SU-DHL-6 (cell line): ENCODE data around the gene FRMPD4.

Experiments
- CTCF ChIP-seq: fragments of 200-600 bp; sonication (generic); IDR thresholded peaks from one replicate; pipeline ENCODE4 v1.5.1; 2017; ENCODE audit warnings: antibody characterized with exemption, mild to moderate bottlenecking, low read length, moderate library complexity; ENCODE audit not compliant: insufficient read depth, poor library complexity, severe bottlenecking
- EZH2phosphoT487 ChIP-seq: fragments of 200-600 bp; sonication (generic), shearing (Covaris generic); conservative IDR thresholded peaks from 2 replicates; pipeline ENCODE4 v1.6.1; 2018; ENCODE audit warnings: mild to moderate bottlenecking, antibody characterized with exemption, low read length, moderate library complexity, mixed read lengths

DNA sequence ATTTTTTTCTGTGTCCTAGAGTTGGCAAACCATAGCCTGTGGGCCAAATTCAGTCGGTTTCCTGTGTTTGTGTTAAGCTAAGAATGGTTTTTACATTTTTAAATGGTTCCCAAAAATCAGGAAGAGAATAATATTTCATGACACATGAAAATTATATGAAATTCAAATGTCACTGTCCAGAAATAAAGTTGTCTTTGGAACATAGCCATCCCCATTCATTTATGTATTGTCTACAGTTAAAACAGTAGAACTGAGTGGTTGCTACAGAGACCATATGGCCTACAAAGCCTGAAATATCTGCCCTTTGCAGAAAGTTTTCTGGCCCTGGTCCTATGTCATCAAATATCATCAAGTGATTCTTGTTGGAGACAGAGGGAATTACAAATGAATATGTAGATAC lies 15.5 kb downstream of the FRMPD4 start:
- no peak for TF ChIP-seq CTCF
- no peak for TF ChIP-seq EZH2phosphoT487
